NCI-H82 treated with DMSO at 0.1 percent for 48 hours (cell line): ENCODE measurements around the gene ABTB2.
"Not testable (repeated sequence)": the region's sequence is repeated elsewhere in the genome, so short reads cannot be mapped to it uniquely, and the experiment has no call there.

Source experiments
- DNase-seq: peaks from one replicate; lab custom pipeline; 2025; ENCODE audit not compliant: unreplicated experiment; lab: John Stamatoyannopoulos, UW

ABTB2 gene

DNA sequence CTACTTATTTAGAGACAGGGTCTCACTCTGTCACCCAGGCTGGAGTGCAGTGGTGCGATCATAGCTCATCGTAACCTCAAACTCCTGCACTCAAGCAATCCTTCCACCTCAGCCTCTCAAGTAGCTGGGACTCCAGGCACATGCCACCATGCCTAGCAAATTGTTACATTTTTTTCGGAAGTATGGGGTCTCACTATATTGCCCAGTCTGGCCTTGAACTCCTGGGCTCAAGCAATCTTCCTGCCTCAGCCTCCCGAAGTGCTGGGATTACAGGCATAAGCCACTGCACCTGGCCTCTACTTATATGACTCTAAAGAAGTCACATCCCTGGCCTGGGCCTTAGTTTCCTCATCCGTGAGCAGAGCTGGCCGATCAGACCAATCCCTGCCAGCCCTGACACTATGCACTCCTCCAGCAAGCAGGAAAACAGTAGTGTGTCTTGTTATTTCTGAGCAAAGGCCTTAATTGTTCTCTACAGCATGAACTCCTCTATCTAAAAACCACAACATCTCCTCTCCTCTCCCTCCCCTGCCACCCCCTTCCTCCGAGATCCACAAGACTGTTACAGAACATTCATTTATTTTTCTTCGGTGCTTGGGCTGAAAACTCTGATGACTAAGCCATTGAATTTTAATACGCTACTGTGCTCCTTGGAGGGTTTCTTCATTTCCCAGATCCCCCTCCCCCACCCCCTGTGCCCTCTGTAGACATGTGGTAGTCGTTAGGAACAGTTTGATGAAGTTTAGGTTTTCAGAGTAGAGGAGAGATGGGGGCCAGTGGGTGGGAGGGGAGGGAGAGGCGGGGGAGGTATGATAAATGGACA lies 91.5 kb downstream of the ABTB2 start:
- no peak for DNase-seq

DNA sequence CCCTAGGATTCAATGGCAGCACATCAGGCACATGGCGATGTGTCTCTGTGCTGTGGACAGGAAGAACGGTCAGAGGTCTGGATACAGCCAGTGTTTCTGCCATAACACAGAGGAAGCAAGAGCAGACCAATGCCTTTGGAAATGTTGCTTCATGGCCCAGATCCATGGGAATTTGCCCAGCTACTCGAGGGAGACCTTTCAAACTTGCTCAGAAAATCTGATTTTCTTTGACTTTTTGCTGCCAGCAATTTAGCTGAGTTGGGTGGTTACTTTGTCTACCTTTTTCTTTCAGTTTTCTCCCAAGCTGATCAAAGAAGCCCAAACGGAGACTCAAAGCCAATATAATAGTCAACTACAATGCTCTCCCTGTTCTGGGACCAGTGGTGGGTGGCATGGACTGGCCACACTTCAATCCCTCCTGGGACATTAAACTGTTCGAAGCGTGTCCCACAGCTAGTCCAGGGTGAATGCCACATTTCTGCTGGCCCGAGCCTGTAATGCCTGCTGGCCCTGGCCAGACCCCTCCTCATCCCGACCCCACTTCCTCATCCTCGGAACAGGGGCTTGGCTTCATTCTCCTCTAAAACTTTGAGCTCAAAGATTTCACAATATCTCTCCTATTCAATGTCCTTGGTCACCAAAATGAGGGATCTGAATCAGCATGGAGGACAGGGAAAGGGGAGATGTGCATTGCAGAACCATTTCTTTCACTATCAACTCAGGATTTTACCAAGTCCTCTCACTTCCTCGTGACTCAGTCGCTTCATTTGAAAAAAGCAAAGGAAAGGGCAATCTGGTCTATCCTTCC lies 93.3 kb downstream of the ABTB2 start:
- no peak for DNase-seq

DNA sequence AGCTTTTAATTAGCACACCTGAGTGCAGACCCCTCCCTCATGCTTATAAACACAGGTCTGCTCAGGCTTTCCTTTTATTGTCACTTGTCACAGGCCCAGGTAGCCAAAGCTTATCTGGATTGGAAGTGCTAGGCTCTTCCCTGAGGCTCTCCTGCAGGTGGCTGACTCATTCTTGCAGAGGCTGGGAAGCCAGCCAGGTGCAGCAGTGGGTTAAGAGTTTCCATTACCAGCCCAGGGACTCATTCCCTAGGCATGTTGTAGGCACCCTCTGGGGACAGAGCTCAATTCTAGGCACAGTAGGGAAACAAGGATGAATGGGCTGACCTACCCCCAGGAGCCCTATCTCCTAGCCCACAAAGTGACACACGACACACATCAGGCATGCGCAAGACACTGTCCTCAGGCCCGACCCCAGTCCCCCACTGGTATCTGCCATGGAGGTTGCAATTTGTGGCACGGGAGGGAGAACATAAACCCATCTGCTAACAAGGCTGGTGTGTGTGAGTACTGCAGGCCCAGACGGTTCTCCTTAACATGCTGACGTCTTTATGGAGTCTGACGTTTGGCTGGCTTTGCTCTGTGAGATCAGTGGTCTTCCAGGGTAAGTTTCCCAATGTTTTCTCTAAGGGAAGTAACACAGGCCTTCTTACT lies 94.2 kb downstream of the ABTB2 start:
- no peak for DNase-seq

DNA sequence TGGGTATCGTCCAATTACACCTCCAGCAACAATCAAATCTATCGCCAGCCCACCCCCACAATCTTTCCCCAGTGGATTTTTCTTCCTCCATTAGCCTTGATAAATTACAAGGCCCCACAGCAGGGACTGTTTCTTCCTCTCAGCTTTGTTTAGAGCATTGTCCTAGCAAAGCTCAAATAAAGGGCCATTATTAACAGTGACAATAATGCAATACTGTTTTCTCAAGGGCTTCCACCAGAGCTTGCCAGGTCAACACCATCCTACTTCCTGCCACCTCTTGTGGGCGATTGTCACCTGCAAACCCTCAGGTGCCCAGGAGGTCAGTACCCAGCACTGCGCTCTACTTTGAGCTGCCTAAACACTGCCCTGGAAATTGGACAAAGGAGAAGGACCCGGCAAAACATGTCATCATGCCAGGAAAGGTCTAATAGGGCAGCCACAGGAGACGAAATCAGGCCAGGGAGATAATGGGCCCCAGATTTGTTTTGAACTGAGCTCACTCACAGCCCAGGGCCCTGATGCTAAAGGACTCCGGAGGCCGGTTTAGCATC lies 95.2 kb downstream of the ABTB2 start:
- no peak for DNase-seq

DNA sequence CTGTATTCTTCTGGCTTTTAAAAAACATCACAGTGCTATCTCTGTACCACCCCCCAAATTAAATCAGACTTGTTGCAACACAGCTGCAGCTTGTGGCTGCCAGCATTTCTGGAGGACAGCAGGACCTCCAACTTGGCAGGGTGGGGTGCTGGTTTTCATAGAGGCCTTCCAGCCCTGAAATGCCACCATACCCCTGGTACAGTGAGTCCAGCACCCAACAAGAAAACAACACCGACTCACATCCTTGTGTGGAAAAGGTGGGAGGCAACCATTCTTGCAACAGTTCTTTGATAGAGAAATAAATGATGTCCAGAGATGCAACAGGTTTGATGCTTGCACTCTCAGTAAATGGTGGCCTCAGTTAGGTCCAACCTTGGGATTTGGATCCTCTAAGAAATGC lies 96.0 kb downstream of the ABTB2 start:
- DNase-seq, result no peak

DNA sequence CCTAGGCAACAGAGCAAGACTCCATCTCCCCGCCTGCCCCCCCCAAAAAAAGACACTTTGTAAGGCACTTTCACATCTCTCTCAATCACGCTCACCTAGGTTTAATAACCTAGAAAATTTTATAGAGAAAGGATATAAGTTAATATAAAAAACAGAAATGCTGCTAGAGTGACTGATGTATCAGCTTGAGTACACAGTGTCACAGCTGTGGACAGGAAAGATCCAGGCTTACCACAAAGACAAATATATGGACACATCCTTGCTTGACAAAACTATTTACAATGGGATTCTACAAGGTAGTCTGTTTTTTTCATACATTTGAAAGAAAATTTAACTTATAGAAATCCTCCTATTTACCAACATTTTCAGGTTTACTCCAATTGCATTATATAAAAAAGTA lies 96.7 kb downstream of the ABTB2 start:
- no peak for DNase-seq

DNA sequence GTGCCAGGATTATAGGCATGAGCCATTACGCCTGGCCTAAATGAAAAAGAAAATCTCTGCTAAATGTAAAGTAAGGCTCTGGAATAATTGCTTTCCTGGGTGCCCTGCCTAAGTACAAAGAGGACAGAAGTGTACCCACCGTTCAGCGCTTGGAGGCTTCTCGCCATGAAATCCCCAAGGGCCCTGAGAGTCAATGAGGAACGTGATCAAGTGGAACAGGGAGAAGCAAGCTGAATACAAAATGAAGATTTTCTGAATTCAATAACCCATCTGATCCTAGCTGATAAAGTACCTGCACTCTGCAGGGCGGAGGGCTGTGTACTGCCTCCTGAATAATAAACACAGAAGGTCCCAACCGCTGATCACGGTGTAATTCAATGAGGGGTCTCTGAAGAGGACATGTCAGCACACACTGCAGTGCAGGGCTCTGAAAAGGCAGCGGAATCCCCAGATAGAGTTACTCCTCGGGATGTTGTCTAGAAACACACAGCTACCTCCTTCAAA lies 97.7 kb downstream of the ABTB2 start:
- no peak for DNase-seq

DNA sequence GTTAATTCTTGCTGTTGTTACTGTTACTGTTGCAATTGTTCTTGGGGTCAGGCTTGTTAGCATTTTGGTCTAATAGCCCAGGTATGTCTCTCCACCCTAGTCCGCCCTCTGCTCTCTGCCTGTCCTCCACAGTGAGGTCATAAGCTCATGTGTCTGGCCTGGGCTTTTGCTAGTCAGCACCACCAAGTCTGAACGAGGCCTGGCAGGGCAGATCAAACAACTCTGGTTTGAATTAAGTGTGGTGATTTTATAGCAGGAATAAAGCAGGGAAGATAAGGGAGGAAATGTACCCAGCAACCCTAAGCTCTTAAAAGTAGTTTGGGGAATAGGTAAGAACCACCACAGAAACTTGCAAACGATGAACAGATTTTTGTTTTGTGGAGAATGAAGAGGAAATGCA lies 98.7 kb downstream of the ABTB2 start:
- no peak for DNase-seq

DNA sequence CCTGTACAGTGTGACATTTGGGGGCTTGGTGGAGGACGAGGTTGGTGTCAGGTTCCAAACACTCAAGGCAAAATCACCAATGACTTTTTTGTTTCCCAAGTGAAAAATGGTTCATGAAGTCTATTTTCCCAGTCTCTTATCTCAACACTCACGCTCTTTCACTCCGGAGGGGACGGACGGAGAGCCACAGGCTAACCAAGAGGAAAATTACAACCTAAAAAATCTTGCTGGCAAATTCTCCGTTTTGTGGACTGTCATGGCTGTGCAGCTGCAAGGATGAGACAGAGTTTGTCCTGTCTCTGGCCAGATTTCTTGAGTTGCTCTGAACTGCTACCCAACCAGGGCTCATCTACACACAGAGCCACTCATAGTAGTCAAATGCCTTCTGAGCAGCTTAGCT lies 101.2 kb downstream of the ABTB2 start:
- no peak for DNase-seq

DNA sequence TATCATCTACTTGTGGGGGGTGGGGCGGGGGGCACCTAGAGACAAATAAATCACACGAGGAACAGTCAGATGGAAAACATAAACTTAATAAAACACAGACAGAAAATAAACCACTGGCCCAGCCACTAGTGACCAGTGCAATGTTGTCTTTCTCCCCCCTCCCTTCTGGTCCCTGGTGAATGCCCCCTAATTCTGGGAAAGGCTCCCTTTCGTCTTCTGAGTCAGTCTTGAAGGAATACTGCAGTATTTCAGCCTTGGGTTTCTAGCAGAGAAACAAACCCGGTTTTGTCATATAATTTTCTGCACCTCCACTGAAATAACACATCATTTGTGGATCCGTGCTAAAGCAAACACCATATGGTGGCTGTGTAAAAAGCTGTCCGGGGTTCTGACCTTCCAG lies 101.7 kb downstream of the ABTB2 start:
- no peak for DNase-seq

DNA sequence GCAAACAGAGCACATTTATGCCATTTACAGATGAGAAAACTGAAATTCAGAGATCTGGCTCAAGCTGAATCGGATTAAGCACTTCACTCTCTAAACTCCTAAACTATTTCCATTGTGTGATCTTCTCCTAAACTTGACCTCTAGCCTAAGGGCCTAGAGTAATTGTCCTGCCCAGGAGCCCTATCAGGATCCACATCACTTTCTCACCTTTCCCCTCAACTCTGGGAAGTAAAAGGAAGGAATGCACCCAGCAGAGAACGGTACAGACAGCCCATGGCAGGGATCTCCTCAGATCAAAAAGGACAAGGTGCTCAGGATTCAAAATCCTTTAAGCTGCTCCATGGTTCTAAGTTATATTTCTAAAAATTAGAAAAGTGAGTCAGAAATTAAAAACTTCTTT lies 102.7 kb downstream of the ABTB2 start:
- DNase-seq, result no peak

DNA sequence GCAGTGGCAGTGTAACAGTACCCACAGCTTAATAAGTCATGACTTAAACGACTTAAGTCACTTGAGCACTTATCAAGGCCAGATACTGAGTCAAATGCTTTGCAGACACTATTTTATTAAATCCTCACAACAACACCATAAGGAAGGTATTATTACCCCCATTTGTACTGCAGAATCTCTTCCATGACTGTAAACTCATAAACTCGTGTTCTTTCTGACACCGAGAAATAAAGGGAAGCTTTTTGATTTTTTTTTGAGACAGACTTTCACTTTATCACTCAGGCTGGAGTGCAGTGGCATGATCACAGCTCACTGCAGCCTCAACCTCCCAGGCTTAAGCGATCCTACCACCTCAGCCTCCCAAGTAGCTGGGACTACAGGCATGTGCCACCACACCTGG lies 103.8 kb downstream of the ABTB2 start:
- no peak for DNase-seq

DNA sequence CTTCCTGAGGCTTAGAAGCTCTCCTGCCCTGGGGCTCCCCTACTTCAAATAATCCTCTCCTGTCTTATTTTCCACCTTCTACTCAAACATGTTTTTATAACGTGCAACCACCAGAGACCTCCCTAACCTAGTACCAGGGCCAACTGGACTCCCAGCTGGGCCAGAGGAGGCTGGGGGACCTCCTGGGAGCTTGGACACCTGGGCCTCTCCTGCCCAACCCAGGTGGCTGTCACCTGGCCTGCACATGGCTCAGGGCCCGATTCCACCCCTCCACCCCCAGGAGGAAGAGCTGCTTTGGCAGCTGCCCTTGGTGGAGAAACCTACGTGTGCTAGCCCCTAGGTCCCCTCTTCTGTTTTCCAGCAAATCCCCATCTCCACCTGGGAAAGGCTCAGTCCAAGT lies 105.2 kb downstream of the ABTB2 start:
- DNase-seq, result no peak

DNA sequence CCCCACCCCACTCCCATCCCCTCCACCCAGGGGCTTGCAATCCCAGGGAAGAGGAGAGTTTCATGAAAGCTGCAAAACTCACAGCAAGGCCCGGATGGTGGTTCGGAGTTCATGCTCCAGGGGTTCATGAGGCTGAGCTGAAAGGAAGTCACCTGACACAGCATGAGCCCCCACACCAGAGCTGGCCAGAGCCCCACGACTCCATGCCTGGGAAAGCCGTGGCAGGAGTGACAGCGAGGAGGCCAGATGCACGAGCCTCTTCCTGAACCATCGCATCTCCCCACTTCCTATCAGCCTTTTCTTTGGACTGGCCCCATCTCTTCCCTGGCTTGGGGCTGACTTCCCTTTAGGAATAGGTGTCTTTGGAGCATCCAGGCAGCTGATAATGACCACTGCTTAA lies 105.8 kb downstream of the ABTB2 start:
- no peak for DNase-seq

DNA sequence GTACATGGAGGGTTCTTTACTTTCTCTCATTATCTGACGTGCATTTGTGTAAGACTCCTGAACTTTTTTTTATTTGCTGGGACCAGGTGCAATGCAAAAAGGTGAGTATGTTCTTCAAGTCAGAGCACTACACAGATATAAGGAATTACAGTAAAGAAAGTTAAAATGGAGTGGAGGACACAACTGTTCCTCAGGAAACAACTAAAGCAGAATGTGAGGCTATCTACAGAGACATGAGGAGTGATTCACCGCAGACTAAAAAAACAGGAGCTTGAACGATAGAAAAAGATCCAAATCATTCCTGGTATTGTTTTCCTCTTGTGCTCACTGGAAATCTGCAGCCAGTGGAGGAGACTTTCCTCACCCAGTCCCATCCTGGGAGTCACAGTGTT lies 106.2 kb downstream of the ABTB2 start:
- DNase-seq, result no peak

DNA sequence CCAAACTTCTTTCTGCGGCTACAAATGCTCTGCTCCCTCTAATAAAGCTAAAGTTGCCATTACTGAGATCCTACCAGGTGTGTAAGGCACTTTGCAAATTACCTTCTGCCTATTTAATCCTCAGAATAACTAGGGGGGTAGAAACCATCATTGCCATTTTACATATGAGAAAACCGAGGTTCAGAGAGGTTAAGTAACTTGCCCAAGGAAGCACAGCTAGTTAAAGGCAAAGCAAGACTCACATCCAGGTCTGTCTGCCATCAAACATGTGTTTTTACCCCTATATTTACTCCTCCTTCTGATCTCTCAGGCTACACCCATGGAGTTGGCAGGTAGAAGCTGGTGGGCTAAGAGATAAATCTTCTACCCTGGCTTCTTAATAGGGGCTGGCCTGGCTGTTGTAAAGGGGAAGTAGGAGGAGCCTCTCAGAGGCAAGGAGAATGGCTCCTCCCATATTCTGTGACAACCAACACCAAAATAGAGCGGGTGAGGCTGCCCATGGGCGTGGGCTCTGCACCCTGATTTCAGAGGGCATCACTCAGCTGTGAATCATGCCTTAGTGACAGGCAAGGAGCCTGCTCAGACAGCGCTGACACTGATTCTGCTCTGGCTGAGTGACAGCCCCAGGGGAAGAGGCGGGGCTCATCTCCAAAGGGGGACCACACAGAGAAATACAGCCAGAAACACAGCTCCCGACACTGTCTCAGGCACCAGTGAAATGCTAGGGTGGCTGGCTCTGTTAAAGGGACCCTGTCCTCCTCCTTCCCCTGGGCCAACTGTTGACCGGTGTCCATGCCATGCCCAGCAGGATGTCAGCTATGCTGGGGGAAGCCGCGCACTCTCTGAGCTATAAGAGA lies 106.8 kb downstream of the ABTB2 start:
- no peak for DNase-seq

DNA sequence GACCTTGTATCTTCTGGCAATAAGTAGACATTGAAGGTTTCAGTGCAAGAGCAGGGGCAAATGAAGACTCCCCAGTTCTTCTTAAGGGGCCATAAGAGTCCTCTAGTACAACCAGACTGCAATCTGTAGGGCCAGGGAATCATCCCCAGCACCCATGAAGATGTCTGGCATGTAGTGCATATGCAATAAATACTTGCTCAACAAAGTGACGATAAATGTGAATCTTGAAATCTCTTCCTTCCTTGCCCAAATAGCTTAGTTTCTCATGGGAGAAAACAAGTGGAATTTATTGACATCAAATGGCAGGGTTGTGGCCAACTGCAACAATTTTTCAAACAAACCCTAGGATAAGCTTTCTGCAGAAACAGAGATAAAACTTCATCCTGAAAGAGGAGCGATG lies 107.6 kb downstream of the ABTB2 start:
- no peak for DNase-seq

DNA sequence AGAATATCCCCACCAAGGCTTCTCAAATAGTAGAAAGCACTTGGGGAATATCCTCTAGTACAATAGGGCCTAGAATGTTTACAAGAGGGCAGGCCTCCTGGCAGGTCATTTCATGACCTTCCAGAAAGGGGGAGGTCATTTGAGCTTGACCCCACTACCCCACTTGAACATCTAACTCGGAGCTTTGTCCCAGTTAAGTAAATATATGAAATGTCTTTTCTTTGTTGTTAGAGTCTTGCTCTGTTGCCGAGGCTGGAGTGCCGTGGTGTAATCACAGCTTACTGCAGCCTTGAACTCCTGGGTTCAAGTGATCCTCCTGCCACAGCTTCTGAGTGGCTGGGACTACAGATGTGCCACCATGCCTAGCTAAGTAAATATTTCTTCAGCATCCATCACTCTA lies 108.4 kb downstream of the ABTB2 start:
- no peak for DNase-seq

DNA sequence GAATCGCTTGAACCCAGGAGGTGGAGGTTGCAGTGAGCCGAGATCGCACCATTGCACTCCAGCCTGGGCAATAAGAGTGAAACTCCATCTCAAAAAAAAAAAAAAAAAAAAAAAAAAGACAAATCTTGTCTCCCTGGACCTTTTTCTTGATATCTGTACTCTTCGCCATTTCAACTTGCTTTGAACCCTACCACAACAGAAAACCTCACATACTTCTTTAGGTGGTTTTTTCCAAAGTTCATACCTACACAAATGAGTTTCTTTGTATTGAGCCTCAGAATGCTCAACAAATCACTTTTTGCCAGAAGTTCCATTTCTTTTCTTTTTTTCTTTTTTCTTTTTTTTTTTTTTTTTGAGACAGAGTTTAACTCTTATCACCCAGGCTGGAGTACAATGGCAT lies 111.3 kb downstream of the ABTB2 start:
- DNase-seq, result not testable (repeated sequence)

DNA sequence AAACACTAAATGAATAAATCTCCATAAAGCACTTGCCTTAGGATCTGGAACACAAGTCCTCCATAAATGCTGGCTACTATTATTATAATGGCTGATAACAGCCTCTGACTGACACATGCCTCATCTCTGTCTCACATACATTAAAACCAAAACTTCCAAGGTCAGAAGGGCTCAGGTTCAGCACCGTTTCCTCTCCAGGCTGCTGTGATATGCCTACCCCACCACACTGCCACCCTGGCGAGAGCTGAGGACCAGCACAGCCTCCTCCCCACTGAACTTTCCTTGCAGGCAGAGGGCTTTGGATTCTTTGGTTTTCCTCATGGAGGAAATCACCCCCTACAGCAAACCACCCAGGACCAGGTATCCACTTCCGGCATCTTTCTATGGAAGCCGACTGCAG lies 112.8 kb downstream of the ABTB2 start:
- no peak for DNase-seq
